GM19468 (cell line): ENCODE data around the gene C2orf74.
A peak's percentile ranks its signal among the peaks of the same experiment; 100 is the strongest.
"Not testable (repeated sequence)": the region's sequence is repeated elsewhere in the genome, so short reads cannot be mapped to it uniquely, and the experiment has no call there.

Experiments
- ATAC-seq: cut with Tn5 transposase; IDR thresholded peaks from one replicate; pipeline ENCODE4 v1.9.1; 2021; ENCODE audit warnings: mild to moderate bottlenecking, moderate library complexity, moderate number of reproducible peaks; ENCODE audit not compliant: unreplicated experiment; ENCODE audit errors: extremely low read depth

Gene C2orf74

GRCh38 chr2:61167579-61167978, 5.6 kb downstream of the C2orf74 start:
- ATAC-seq, result no peak

DNA sequence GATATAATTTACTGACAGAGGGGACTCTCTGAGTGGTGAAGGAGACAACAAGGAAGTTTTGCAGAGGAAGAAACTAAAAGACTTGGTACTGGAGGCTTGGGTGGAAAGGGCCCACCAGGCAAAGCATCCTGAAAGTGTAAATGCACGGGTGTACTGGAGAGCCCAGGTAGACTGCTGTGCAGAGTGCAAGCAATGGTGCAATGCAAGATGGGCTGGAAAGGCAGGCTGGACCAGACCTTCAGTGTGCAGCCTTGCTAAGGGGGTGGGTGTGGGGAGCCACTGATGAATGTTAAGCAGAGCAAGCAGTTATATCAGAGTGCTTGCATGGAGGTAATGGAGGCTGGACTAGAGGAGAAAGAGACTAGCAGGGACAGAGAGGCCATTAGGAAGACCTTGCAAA, 10.7 kb downstream of the C2orf74 start:
- ATAC-seq, result no peak

DNA sequence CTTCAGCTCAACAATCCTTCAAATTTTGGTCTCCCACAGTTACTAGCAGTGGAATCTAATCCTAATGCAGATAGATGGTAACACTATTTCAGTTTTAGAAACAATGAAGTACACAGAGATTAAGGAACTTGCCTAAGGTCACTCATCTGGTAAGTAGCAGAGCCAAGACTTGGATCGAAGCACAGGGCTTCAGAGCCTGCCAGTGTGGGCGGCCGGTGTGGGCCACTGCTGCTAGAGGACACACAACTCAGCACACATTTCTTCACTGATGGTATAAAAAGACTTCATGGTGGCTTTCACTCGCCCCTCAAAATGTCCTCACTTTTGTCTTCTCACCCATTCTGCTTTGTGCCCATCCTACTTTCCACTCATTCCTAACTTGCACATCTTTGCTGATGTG, 11.1 kb downstream of the C2orf74 start:
- ATAC-seq, result no peak

- ATAC-seq, result no peak
These were observed 13.0 kb downstream of the C2orf74 start for GRCh38 chr2:61175036-61175435.

GRCh38 chr2:61176755-61177726, 15.1 kb downstream of the C2orf74 start:
- peak; percentile 81 for ATAC-seq

- ATAC-seq, result no peak
These were observed 15.9 kb downstream of the C2orf74 start for GRCh38 chr2:61177727-61178549.

- ATAC-seq, result no peak
These were observed 16.9 kb downstream of the C2orf74 start for GRCh38 chr2:61178603-61179545.

GRCh38 chr2:61179701-61180639, 18.0 kb downstream of the C2orf74 start:
- ATAC-seq, result no peak

DNA sequence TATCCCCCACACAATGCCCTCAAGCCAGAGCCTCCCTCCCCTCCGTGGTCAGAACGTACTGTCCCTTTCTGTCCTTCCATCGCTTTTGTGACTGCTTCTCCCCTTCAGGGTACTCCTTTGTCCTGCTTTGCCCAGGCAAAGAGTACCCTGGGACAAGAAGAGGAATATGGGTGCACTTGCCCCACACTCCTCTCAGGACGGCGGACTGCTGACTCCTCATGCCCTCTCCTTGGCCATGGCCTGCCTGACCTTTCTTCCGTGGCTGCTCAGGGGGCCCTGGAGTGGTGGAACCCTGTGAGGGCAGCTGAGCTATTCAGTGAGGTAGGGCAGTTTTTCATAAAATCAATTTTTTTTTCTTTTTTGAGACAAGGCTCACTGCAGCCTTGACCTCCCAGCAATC, 18.7 kb downstream of the C2orf74 start:
- ATAC-seq, result no peak

DNA sequence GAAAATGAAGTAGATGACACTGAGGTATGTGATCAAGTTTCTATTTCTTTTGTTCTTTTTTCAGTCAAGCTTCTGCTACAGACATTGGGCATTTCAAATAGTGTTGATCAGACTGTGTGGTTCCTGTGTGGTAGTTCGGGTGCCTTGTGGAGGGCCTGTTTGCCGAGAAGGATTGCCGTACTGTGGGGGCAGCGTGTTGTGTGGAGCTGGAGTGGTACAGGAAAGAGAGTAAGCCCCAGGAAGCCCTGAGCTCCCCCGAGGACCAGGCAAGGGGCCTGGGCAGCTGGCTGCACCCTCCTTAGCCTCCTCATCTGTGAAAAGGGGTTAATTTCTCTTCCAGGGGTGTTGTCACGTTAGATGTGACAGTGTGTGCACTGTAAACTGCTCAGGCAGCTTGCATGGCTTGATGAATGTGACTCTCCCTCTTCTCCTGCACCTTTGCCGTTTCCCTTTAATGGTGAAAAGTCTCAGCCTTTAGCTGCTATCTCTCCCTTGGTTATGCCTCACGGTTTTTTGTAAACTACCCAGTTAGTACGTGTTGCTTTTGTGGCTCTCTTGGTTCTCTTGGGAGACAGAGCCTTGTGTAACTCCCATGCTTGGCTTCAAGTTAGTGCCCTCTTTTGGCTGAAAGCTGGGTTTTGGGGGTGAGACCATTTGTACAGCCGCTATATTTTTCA, 19.5 kb downstream of the C2orf74 start:
- no peak for ATAC-seq

DNA sequence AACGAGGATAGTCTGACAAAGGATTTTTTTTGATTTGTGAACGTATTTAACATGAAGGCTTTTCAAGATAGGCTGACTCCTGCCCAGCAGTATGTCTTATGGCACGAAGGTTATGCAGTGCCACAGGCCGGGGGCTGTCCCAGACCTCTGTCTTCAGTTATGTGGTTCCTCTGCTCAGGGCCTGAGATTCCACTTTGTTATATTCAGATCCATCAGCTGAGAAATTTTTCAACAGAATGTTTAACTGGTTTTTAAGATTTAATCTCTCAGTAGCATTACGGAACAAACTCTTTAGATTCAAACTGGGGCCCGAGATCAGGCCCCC, 20.0 kb downstream of the C2orf74 start:
- no peak for ATAC-seq

DNA sequence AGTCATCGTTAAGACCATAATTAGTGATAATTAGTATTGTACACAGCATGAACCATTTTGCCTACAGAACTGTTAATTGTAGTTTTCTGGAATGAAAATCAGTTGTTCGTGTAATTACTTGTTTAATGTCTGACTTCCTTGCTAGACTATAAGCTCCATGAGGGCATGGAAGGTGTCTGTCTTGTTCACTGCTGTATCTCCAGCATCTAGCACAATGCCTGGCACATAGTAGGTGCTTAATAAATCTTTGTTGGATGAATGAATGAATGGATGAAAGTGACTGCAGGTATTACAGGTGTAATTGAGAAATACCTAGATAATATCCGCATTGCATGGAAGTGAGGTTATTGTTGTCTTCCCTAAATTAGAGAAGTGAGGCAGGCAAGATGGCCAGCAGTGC, 21.8 kb downstream of the C2orf74 start:
- no peak for ATAC-seq

GRCh38 chr2:61184263-61184662, 22.3 kb downstream of the C2orf74 start:
- no peak for ATAC-seq

GRCh38 chr2:61185231-61185728, 23.3 kb downstream of the C2orf74 start:
- no peak for ATAC-seq

DNA sequence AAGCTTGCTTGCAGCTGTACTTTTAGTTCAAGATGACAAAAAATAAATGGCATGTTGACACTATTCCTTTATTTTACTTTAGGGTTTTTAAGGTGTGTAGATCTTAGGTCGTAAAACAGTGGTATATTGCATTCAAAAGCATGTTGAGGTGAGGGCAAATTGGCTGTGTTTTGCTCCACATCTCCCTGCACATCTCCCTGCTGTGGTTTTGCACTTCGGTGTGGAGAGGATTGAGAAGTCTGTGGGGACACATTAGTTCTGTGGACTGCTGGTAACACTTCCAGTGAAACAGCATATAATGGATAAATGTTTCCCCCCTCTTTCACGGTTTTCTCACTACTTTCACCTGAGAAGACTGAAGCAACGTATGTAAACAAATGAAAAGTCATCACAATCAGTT, 25.1 kb downstream of the C2orf74 start:
- no peak for ATAC-seq

GRCh38 chr2:61193670-61194561, 31.9 kb downstream of the C2orf74 start:
- no peak for ATAC-seq

DNA sequence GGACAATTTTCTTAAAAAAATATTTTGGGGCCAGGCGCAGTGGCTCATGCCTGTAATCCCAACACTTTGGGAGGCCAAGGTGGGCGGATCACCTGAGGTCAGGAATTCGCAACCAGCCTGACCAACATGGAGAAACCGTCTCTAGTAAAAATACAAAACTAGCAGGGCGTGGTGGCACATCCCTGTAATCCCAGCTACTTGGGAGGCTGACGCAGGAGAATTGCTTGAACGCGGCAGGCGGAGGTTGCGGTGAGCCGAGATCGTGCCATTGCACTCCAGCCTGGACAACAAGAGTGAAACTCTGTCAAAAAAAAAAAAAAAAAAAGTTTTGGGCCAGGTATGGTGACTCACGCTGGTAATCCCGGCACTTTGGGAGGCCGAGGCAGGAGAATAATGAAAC, 32.7 kb downstream of the C2orf74 start:
- ATAC-seq, result not testable (repeated sequence)
